ENCODE data around the gene SCP2. TPM values are rescaled to one million over a fixed set of nuclear protein-coding genes. Genes with fewer than 3 reads are reported as not detected.
"Not testable (repeated sequence)": the region's sequence is repeated elsewhere in the genome, so short reads cannot be mapped to it uniquely, and the experiment has no call there.

SCP2 gene
- total RNA-seq, 1 experiment from 2014 or later = 56.4 TPM

DNA sequence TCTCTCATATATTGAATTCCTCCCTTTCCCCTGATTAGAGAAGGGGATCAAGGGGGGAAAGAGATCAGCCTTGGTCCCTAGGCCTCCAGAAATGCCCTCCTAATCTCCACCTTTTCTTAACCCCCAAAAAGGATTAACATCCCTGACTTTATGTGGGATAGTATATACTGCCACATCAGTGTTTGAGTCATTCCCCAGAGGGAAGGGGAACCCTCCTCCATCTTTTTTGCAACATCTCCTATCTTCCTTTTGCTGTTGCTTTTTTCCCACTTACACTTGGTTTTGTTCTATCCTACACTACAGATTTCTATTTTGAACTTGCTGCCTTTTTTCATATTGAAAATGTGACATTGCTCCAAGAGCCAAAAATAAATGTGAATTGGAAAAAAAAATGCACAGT is 69.6 kb downstream of the SCP2 start (continued):
- TF ChIP-seq, protein P1, sequence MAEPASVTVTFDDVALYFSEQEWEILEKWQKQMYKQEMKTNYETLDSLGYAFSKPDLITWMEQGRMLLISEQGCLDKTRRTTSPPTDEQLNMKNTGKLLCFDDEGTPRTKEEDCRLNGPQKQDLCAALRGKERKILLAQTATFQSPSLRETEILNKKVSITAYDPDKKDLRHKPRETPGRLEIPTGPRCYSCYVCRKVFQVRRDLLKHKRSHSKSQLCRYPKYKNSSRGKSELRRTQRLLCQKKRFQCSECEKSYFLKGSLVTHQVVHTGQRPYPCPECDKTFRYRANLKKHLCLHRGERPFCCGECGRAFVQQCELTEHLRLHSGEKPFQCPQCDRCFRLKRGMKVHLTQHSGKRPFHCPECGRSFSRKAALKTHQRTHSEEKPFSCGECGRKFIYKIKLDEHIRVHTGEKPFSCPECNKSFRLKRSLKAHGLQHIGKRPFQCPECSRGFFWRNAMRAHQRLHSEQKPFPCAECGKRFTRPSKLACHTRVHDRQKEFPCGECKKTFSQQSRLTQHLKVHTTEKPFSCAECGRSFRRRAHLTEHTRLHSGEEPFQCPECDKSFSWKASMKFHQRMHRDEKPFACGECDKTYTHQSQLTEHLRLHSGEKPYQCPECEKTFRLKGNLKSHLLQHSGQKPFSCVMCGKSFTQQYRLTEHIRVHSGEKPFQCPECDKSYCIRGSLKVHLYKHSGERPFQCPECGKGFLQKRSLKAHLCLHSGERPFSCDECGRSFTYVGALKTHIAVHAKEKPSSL (CRISPR knock-in tag; conservative IDR thresholded peaks at IDR 0.05) = no peak
- TF ChIP-seq GTF2I (CRISPR knock-in tag; conservative IDR thresholded peaks at IDR 0.05) (no peak), CREB1 (CRISPR knock-in tag; IDR thresholded peaks at IDR 0.05) (no peak), CBFB (CRISPR knock-in tag; IDR thresholded peaks at IDR 0.05; ENCODE audit: low read depth) (no peak)

DNA sequence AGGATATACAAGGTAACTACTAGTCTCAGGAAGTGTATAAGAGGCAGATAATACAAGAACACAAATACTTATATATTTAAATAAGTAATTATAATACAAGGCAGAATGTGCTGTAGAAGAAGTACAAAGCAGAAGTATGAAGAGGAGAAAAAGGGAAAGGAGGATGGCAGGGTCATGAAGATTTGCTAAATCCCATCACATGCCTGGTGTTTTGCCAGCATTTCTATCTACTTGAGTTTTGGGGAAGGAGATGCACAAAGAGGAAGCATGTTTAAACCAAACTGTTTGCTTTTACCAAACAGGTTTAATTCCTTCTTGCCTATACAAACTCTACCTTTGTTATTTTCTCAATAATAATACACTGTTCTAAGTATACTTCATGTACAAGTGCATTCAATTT is 74.1 kb downstream of the SCP2 start:
- DNase-seq (ENCODE audit: low spot score) (no peak), ATAC-seq (no peak)
- POLR2A ChIA-PET = no interaction called here
- Mint-ChIP-seq H3K27me3 (ENCODE audit: low read depth) (peaks cover 9% of the 10 kb centered on the region), H3K9me3 (peaks cover 26% of the 10 kb centered on the region), H3K27ac (no peak overlapping the region), H3K4me1 (no peaks in the 10 kb centered on the region), H3K36me3 (peaks cover 17% of the 10 kb centered on the region), H3K4me3 (no peak overlapping the region)
- CTCF ChIA-PET = no interaction called here
- TF ChIP-seq, protein P2, sequence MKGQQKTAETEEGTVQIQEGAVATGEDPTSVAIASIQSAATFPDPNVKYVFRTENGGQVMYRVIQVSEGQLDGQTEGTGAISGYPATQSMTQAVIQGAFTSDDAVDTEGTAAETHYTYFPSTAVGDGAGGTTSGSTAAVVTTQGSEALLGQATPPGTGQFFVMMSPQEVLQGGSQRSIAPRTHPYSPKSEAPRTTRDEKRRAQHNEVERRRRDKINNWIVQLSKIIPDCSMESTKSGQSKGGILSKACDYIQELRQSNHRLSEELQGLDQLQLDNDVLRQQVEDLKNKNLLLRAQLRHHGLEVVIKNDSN (CRISPR knock-in tag; IDR thresholded peaks at IDR 0.05) = no peak
- no peak for TF ChIP-seq CREB1 (CRISPR knock-in tag; IDR thresholded peaks at IDR 0.05)
- TF ChIP-seq ZMAT4 (CRISPR knock-in tag; IDR thresholded peaks at IDR 0.05) = no peak
- no peak for TF ChIP-seq GRHL2 (CRISPR knock-in tag; IDR thresholded peaks at IDR 0.05; ENCODE audit: insufficient replicate concordance, severe bottlenecking)
- no peak for TF ChIP-seq ZNF317 (CRISPR knock-in tag; IDR thresholded peaks at IDR 0.05; ENCODE audit: borderline replicate concordance, low read depth)
- TF ChIP-seq HMGXB4 (CRISPR knock-in tag; IDR thresholded peaks at IDR 0.05) = no peak
- no peak for TF ChIP-seq JAZF1 (CRISPR knock-in tag; IDR thresholded peaks at IDR 0.05)
- no peak for TF ChIP-seq ZNF671 (CRISPR knock-in tag; IDR thresholded peaks at IDR 0.05)
- no peak for TF ChIP-seq OVOL2 (CRISPR knock-in tag; IDR thresholded peaks at IDR 0.05; ENCODE audit: borderline replicate concordance)
- no peak for TF ChIP-seq MYBL2 (CRISPR knock-in tag; IDR thresholded peaks at IDR 0.05)
- TF ChIP-seq, protein P3, sequence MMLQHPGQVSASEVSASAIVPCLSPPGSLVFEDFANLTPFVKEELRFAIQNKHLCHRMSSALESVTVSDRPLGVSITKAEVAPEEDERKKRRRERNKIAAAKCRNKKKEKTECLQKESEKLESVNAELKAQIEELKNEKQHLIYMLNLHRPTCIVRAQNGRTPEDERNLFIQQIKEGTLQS (CRISPR knock-in tag; conservative IDR thresholded peaks at IDR 0.05) = no peak
- TF ChIP-seq KAT7 (CRISPR knock-in tag; IDR thresholded peaks at IDR 0.05; ENCODE audit: borderline replicate concordance) = no peak
- no peak for TF ChIP-seq TP53 (CRISPR knock-in tag; IDR thresholded peaks at IDR 0.05)
- no peak for TF ChIP-seq ELF4 (CRISPR knock-in tag; IDR thresholded peaks at IDR 0.05; ENCODE audit: low read depth)

GRCh38 chr1:53006612-53007011 is 79.5 kb downstream of the SCP2 start:
- POLR2A ChIA-PET; H3K4me3 Mint-ChIP-seq; CTCF ChIA-PET; H3K4me1 Mint-ChIP-seq; DNase-seq (ENCODE audit: low spot score); ATAC-seq; H3K27ac Mint-ChIP-seq: not testable (repeated sequence)
- peaks cover 35% of the 10 kb centered on the region for H3K9me3 Mint-ChIP-seq
- H3K27me3 Mint-ChIP-seq (ENCODE audit: low read depth) = peaks cover 26% of the 10 kb centered on the region
- peaks cover 17% of the 10 kb centered on the region for H3K36me3 Mint-ChIP-seq

DNA sequence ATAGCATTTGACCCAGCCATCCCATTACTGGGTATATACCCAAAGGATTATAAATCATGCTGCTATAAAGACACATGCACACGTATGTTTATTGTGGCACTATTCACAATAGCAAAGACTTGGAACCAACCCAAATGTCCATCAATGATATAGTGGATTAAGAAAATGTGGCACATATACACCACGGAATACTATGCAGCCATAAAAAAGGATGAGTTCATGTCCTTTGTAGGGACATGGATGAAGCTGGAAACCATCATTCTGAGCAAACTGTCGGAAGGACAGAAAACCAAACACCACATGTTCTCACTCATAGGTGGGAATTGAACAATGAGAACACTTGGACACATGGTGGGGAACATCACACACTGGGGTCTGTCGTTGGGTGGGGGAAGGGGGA is 83.2 kb downstream of the SCP2 start:
- H3K36me3 Mint-ChIP-seq; CTCF ChIA-PET; POLR2A ChIA-PET; H3K27ac Mint-ChIP-seq; DNase-seq (ENCODE audit: low spot score); H3K4me1 Mint-ChIP-seq; ATAC-seq; H3K4me3 Mint-ChIP-seq: not testable (repeated sequence)
- H3K27me3 Mint-ChIP-seq (ENCODE audit: low read depth) = peaks cover 24% of the 10 kb centered on the region
- peaks cover 18% of the 10 kb centered on the region for H3K9me3 Mint-ChIP-seq
